Measurements from ENCODE around the gene SUGCT. TPM values are rescaled to one million over a fixed set of nuclear protein-coding genes. Genes with fewer than 3 reads are reported as not detected.

SUGCT gene
- total RNA-seq, 1 donor = 6.7 TPM

DNA sequence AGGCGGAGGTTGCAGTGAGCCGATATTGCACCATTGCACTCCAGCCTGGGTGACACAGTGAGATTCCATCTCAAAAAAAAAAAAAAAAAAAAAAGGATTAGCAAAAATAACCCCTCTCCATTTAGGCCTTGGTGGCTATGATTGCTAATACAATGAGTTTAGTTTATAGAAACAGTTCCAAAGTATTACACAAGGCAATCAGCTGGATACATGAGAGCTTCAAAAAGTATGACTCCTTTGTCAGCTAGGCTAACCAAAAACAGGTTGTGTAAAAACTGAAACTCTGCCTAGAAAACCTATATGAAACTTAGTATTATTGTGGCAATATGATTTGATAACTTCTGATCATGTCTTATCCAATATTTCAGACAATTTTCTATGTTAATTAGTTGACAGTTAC is 57.2 kb downstream of the SUGCT start:
- DNase-seq (ENCODE audit: low read depth) = peak; percentile 84
- TF ChIP-seq, protein P1, sequence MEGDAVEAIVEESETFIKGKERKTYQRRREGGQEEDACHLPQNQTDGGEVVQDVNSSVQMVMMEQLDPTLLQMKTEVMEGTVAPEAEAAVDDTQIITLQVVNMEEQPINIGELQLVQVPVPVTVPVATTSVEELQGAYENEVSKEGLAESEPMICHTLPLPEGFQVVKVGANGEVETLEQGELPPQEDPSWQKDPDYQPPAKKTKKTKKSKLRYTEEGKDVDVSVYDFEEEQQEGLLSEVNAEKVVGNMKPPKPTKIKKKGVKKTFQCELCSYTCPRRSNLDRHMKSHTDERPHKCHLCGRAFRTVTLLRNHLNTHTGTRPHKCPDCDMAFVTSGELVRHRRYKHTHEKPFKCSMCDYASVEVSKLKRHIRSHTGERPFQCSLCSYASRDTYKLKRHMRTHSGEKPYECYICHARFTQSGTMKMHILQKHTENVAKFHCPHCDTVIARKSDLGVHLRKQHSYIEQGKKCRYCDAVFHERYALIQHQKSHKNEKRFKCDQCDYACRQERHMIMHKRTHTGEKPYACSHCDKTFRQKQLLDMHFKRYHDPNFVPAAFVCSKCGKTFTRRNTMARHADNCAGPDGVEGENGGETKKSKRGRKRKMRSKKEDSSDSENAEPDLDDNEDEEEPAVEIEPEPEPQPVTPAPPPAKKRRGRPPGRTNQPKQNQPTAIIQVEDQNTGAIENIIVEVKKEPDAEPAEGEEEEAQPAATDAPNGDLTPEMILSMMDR (IDR thresholded peaks at IDR 0.05; ENCODE audit: insufficient read depth, low read length) = no peak
- no peak overlapping the region for H3K4me3 ChIP-seq (ENCODE audit: low read depth, low read length)

DNA sequence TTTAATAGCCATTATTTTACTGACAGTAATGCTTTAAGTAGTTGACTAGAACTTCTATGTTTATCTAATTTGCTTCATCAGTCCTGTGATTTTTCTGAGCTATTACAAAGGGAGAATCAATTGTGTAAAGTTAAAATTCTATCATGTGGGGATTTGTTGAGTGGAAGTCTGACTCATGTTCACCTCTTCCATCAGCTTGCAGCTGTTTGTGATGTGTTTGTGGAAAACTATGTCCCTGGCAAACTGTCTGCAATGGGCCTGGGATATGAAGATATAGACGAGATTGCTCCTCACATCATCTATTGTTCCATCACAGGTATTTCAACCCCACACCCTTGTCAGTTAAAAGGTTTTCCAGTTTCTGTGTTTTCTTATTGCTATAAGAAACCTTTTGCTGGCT is 59.9 kb downstream of the SUGCT start:
- no peak overlapping the region for H3K4me3 ChIP-seq (ENCODE audit: low read depth, low read length)
- TF ChIP-seq, protein P1 (IDR thresholded peaks at IDR 0.05; ENCODE audit: insufficient read depth, low read length) = no peak
- DNase-seq (ENCODE audit: low read depth) = peak; percentile 69

DNA sequence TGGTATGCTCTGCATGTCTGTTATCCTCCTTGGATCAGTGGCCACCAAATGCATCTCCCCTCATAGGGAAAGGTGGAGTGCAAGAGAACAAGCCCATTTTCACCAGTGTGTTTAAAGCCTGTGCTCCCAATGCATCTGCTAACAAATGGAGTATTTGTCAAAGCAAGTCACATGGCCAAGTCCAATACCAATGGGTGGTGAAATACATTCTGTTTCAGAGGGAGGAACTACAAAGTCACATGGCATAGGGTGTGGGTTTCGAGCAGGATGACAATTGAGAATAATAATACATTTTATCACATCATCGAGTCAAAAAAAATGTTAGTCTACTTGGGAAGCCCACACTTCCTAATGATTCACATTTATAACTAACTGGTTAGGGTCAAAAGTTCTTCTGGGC is 62.7 kb downstream of the SUGCT start:
- no peak for DNase-seq (ENCODE audit: low read depth)
- TF ChIP-seq, protein P1 (IDR thresholded peaks at IDR 0.05; ENCODE audit: insufficient read depth, low read length) = no peak
- no peak overlapping the region for H3K4me3 ChIP-seq (ENCODE audit: low read depth, low read length)

DNA sequence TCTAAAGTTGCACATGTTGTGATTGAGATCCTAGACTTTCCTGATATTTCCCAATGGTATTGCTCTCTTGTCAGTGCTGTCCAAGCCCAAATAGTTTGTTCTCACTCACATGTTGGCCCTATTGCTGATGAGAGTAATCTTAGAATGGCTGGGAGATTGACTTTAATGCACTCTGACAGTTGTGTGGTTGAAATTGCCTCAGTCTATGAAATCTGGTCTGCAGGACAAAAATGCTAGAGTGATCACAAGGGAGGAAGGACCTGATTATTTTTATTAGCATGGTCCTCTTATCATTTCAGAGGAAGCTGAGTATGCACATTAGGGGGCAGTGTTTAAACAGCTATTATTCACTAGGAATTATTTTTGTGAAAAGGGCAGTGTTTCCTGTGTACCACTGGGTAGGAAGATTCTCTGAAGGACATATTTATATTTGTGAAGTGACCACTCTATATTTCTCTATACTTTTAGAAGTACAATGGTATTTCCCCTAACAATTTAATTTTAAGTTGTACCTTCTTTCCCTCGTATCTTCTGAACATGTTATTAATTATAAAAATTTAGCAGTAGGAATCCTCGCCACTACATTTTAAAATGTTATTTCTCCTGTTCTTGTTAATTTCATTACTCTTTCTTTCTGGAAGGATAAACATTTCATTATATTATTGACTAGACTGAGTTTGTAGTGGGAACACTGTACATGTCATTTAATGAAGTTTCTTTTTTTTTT is 64.4 kb downstream of the SUGCT start:
- DNase-seq (ENCODE audit: low read depth) = peak; percentile 85
- no peak overlapping the region for H3K4me3 ChIP-seq (ENCODE audit: low read depth, low read length)
- TF ChIP-seq, protein P1 (IDR thresholded peaks at IDR 0.05; ENCODE audit: insufficient read depth, low read length) = peak; percentile 61

DNA sequence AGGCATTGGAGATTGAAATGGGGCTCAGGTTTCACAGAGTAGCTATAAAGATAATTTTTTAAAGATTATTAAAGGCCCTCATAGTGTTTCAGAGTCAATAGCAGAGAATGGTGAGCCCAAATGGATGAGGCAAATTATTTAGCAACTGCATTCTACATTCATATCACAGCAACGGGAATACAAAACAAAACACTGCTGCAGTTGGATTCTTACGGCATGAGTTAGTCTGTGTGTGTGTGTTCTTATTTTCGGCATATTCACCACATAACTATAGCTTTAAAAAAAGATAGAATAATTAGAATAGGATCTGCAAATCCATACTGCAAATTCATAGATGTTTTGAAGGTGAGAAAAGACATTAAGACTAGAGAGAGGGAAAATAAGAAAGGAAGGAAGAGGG is 66.0 kb downstream of the SUGCT start:
- H3K4me3 ChIP-seq (ENCODE audit: low read depth, low read length) = no peak overlapping the region
- DNase-seq (ENCODE audit: low read depth) = peak; percentile 87
- TF ChIP-seq, protein P1 (IDR thresholded peaks at IDR 0.05; ENCODE audit: insufficient read depth, low read length) = no peak

DNA sequence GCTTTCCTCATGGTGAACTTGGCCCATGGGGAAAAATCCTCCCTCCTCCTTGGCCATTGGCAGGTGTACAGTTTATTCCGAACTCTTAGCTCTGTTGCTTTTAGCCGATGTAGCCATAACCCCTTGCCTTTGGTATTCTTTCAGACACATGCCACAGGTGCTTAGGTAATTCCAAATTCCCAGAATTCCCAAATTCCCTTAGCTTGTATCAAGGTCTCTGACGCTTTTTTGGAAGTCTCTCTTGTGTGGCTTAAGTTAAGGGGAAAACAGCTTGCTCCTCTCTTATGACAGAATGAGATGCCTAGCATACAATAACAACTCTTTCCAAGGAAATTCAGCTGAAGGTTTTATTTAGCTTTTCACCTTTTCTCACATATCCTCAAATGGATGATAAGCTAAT is 68.0 kb downstream of the SUGCT start:
- TF ChIP-seq, protein P1 (IDR thresholded peaks at IDR 0.05; ENCODE audit: insufficient read depth, low read length) = no peak
- DNase-seq (ENCODE audit: low read depth) = peak; percentile 81
- H3K4me3 ChIP-seq (ENCODE audit: low read depth, low read length) = no peak overlapping the region

DNA sequence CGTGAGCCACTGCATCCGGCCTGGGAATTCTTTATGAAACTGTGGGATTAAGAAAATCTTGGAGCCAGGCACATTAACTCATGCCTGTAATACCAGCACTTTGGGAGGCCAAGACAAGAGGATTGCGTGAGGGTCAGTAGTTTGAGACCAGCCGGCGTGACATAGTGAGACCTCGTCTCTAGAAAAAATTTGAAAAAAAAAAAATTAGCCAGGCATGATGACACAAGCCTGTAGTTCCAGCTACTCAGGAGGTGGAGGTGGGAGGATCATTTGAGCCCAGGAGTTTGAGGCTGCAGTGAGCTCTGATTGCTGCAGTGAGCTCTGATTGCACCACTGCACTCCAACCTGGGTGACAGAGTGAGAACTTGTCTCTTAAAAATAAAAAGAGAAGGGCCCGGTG is 69.8 kb downstream of the SUGCT start:
- DNase-seq (ENCODE audit: low read depth) = no peak
- no peak overlapping the region for H3K4me3 ChIP-seq (ENCODE audit: low read depth, low read length)
- TF ChIP-seq, protein P1 (IDR thresholded peaks at IDR 0.05; ENCODE audit: insufficient read depth, low read length) = no peak
